PC-3 (cell line): ENCODE results near the gene ADAM12.

Source experiments
- CTCF ChIP-seq: fragments of 300-600 bp; sonication (generic); conservative IDR thresholded peaks from 2 replicates; pipeline ENCODE4 v1.5.1; 2017; ENCODE audit warnings: antibody characterized with exemption, low read depth, mild to moderate bottlenecking, low read length
- EZH2 ChIP-seq: fragments of 300-600 bp; sonication (generic); IDR thresholded peaks from one replicate; pipeline ENCODE4 v1.6.1; 2017; ENCODE audit warnings: antibody characterized with exemption, mild to moderate bottlenecking, low read length; ENCODE audit not compliant: unreplicated experiment
- EZH2phosphoT487 ChIP-seq: fragments of 300-600 bp; sonication (generic); IDR thresholded peaks from 2 replicates; pipeline ENCODE4 v1.6.1; 2018; ENCODE audit warnings: mild to moderate bottlenecking, antibody characterized with exemption, low read length, borderline replicate concordance

GRCh38 chr10:125984346-125984745, 403.9 kb downstream of the ADAM12 start:
- TF ChIP-seq CTCF (no peak), EZH2 (no peak), EZH2phosphoT487 (no peak)
